H9 (cell line): ENCODE data around the gene ST6GALNAC1. TPM values are rescaled to one million over a fixed set of nuclear protein-coding genes. Genes with fewer than 3 reads are reported as not detected.

Source experiments
- DNase-seq: peaks from one replicate; pipeline ENCODE4 v3.0.0-alpha.2; 2017
- H2AFZ ChIP-seq: one replicate; pipeline ENCODE4 v1.6.1; 2013; ENCODE audit warnings: mild to moderate bottlenecking, low read length, control low read depth, moderate library complexity
- H2AK5ac ChIP-seq: 2 replicates; pipeline ENCODE4 v1.6.1; 2013; ENCODE audit warnings: low read length, control low read depth, mixed read lengths; ENCODE audit not compliant: insufficient read length
- H2BK120ac ChIP-seq: one replicate; pipeline ENCODE4 v1.6.1; 2013; ENCODE audit warnings: low read depth, mild to moderate bottlenecking, low read length, control low read depth, inconsistent platforms; ENCODE audit not compliant: poor library complexity, severe bottlenecking
- H2BK12ac ChIP-seq: 2 replicates; pipeline ENCODE4 v1.6.1; 2013; ENCODE audit warnings: low read length, control low read depth, mixed read lengths, low read depth; ENCODE audit not compliant: insufficient read length
- H2BK15ac ChIP-seq: 2 replicates; pipeline ENCODE4 v1.6.1; 2013; ENCODE audit warnings: low read depth, low read length, control low read depth
- H2BK20ac ChIP-seq: one replicate; pipeline ENCODE4 v1.6.1; 2013; ENCODE audit warnings: low read depth, mild to moderate bottlenecking, low read length, control low read depth, inconsistent platforms; ENCODE audit not compliant: poor library complexity, severe bottlenecking
- H2BK5ac ChIP-seq: 2 replicates; pipeline ENCODE4 v1.6.1; 2013; ENCODE audit warnings: low read length, control low read depth, mixed read lengths; ENCODE audit not compliant: insufficient read length
- H3K14ac ChIP-seq: 2 replicates; pipeline ENCODE4 v1.6.1; 2013; ENCODE audit warnings: low read length, control low read depth; ENCODE audit not compliant: insufficient read depth
- H3K18ac ChIP-seq: 2 replicates; pipeline ENCODE4 v1.6.1; 2013; ENCODE audit warnings: low read depth, mild to moderate bottlenecking, mixed read lengths, low read length, control low read depth; ENCODE audit not compliant: insufficient read length
- H3K23ac ChIP-seq: 2 replicates; pipeline ENCODE4 v1.6.1; 2013; ENCODE audit warnings: low read length, control low read depth, mixed read lengths, low read depth; ENCODE audit not compliant: insufficient read length
- H3K23me2 ChIP-seq: 2 replicates; pipeline ENCODE4 v1.6.1; 2013; ENCODE audit warnings: low read depth, mild to moderate bottlenecking, mixed read lengths, low read length, control low read depth; ENCODE audit not compliant: insufficient read length, poor library complexity, severe bottlenecking
- H3K27ac ChIP-seq: 2 replicates; pipeline ENCODE4 v1.5.1; 2013; ENCODE audit warnings: low read length, control low read depth, mixed read lengths, low read depth; ENCODE audit not compliant: insufficient read length
- H3K27me3 ChIP-seq: 2 replicates; pipeline ENCODE4 v1.6.1; 2013; ENCODE audit warnings: low read length, control low read depth, inconsistent platforms; ENCODE audit not compliant: insufficient read depth
- H3K4ac ChIP-seq: 2 replicates; pipeline ENCODE4 v1.6.1; 2013; ENCODE audit warnings: low read depth, mild to moderate bottlenecking, control low read depth, inconsistent platforms, low read length, moderate library complexity
- H3K4me1 ChIP-seq: 2 replicates; pipeline ENCODE4 v1.6.1; 2013; ENCODE audit warnings: low read length, control low read depth, inconsistent platforms; ENCODE audit not compliant: insufficient read depth
- H3K4me2 ChIP-seq: 2 replicates; pipeline ENCODE4 v1.6.1; 2013; ENCODE audit warnings: low read length, control low read depth, mixed read lengths; ENCODE audit not compliant: insufficient read length, insufficient read depth
- H3K56ac ChIP-seq: 2 replicates; pipeline ENCODE4 v1.6.1; 2013; ENCODE audit warnings: low read depth, mild to moderate bottlenecking, mixed read lengths, low read length, control low read depth; ENCODE audit not compliant: insufficient read length
- H3K79me1 ChIP-seq: 2 replicates; pipeline ENCODE4 v1.6.1; 2013; ENCODE audit warnings: low read depth, mild to moderate bottlenecking, moderate library complexity, low read length, control low read depth, inconsistent platforms; ENCODE audit not compliant: insufficient read depth, poor library complexity, severe bottlenecking
- H3K79me2 ChIP-seq: 2 replicates; pipeline ENCODE4 v1.6.1; 2013; ENCODE audit warnings: low read length, control low read depth, inconsistent platforms; ENCODE audit not compliant: insufficient read depth
- H3K9ac ChIP-seq: 2 replicates; pipeline ENCODE4 v1.6.1; 2013; ENCODE audit warnings: low read length, control low read depth, mixed read lengths; ENCODE audit not compliant: insufficient read length; ENCODE audit errors: extremely low read depth
- H3K9me3 ChIP-seq: one replicate; pipeline ENCODE4 v1.6.1; 2013; ENCODE audit warnings: low read depth, low read length, inconsistent platforms; ENCODE audit not compliant: control insufficient read depth
- H3T11ph ChIP-seq: one replicate; pipeline ENCODE4 v1.6.1; 2013; ENCODE audit warnings: mild to moderate bottlenecking, low read length, control low read depth, inconsistent platforms
- H4K20me1 ChIP-seq: one replicate; pipeline ENCODE4 v1.6.1; 2013; ENCODE audit not compliant: control insufficient read depth, insufficient read length, insufficient read depth
- H4K5ac ChIP-seq: 2 replicates; pipeline ENCODE4 v1.6.1; 2013; ENCODE audit warnings: low read depth, mild to moderate bottlenecking, mixed read lengths, low read length, control low read depth; ENCODE audit not compliant: insufficient read length
- H4K8ac ChIP-seq: replicated peaks from 2 replicates; pipeline ENCODE4 v1.6.1; 2013; ENCODE audit warnings: low read length, control low read depth, mixed read lengths, low read depth; ENCODE audit not compliant: insufficient read length
- H4K91ac ChIP-seq: 2 replicates; pipeline ENCODE4 v1.6.1; 2013; ENCODE audit warnings: low read depth, mild to moderate bottlenecking, moderate library complexity, mixed read lengths, low read length, control low read depth; ENCODE audit not compliant: insufficient read length
- H3K27ac Mint-ChIP-seq, 3 experiments: 2 replicates in 2 of 3; 3 replicates in 1 of 3; pipeline ENCODE4 v1.8.0; 2020 to 2021; ENCODE audit warnings: mixed read lengths in 3 of 3, mild to moderate bottlenecking in 1 of 3, moderate library complexity in 1 of 3
- H3K27me3 Mint-ChIP-seq: 2 replicates; pipeline ENCODE4 v1.8.0; 2021; ENCODE audit warnings: low read depth, mild to moderate bottlenecking, moderate library complexity, mixed read lengths
- H3K36me3 Mint-ChIP-seq, 3 experiments: 2 replicates in 2 of 3; 3 replicates in 1 of 3; pipeline ENCODE4 v1.8.0; 2020 to 2021; ENCODE audit warnings: low read depth in 3 of 3, mixed read lengths in 3 of 3; ENCODE audit not compliant: insufficient read depth in 1 of 3
- H3K4me1 Mint-ChIP-seq, 2 experiments: 2 replicates each; pipeline ENCODE4 v1.8.0; 2020; ENCODE audit warnings: mixed read lengths in 2 of 2
- H3K4me3 Mint-ChIP-seq, 2 experiments: 2 replicates in 1 of 2; 3 replicates in 1 of 2; pipeline ENCODE4 v1.8.0; 2020 to 2021; ENCODE audit warnings: mild to moderate bottlenecking in 2 of 2, mixed read lengths in 2 of 2, moderate library complexity in 1 of 2
- H3K9me3 Mint-ChIP-seq, 2 experiments: 2 replicates in 1 of 2; 3 replicates in 1 of 2; pipeline ENCODE4 v1.8.0; 2020; ENCODE audit warnings: mild to moderate bottlenecking in 2 of 2, mixed read lengths in 2 of 2, moderate library complexity in 1 of 2
- WGBS: extraction: QIAGEN DNeasy Blood & Tissue Kit; methylation state at CpG from one replicate; pipeline ENCODE4 v1.1.7; 2013; ENCODE audit warnings: missing lambda C conversion rate, low lambda C conversion rate, mixed read lengths; ENCODE audit not compliant: insufficient read length; ENCODE audit errors: extremely low coverage; 5-methylcytosine and 5-hydroxymethylcytosine counted together
- total RNA-seq: library from RNA; stranded (reverse); gene quantifications from 2 replicates; pipeline ENCODE4 v1.2.1, GENCODE V29; 2021
- TF ChIP-seq, protein P1 (sequence below): fragments of 200-600 bp; sonication (generic); conservative IDR thresholded peaks from 3 replicates; pipeline ENCODE4 v1.8.0; 2021; ENCODE audit warnings: antibody characterized with exemption, mild to moderate bottlenecking

Gene ST6GALNAC1
- total RNA-seq, 1 experiment from 2014 or later = not detected

GRCh38 chr17:76691379-76692191 is 48.0 kb upstream of the ST6GALNAC1 start:
- Mint-ChIP-seq H3K27ac (peak overlapping the region in 1 of 3 experiments; percentile 62; a peak in 3 of 7 replicates), H3K4me3 (no peak overlapping the region), H3K36me3 (no peaks in the 10 kb centered on the region), H3K4me1 (peaks cover 16 to 29% of the 10 kb centered on the region in 2 experiments), H3K9me3 (no peaks in the 10 kb centered on the region), H3K27me3 (no peaks in the 10 kb centered on the region)
- no peak overlapping the region for H3K27ac ChIP-seq
- no peak overlapping the region for H3K23ac ChIP-seq
- no peak overlapping the region for H2BK5ac ChIP-seq
- H3K14ac ChIP-seq = no peak overlapping the region
- no peak overlapping the region for H3K18ac ChIP-seq
- no peaks in the 10 kb centered on the region for H3K79me1 ChIP-seq
- H4K91ac ChIP-seq = no peak overlapping the region
- H3K4ac ChIP-seq = no peak overlapping the region
- no peaks in the 10 kb centered on the region for H3K9me3 ChIP-seq
- H3K4me2 ChIP-seq = no peak overlapping the region
- H4K20me1 ChIP-seq = no peaks in the 10 kb centered on the region
- DNase-seq = no peak
- TF ChIP-seq, protein P1, sequence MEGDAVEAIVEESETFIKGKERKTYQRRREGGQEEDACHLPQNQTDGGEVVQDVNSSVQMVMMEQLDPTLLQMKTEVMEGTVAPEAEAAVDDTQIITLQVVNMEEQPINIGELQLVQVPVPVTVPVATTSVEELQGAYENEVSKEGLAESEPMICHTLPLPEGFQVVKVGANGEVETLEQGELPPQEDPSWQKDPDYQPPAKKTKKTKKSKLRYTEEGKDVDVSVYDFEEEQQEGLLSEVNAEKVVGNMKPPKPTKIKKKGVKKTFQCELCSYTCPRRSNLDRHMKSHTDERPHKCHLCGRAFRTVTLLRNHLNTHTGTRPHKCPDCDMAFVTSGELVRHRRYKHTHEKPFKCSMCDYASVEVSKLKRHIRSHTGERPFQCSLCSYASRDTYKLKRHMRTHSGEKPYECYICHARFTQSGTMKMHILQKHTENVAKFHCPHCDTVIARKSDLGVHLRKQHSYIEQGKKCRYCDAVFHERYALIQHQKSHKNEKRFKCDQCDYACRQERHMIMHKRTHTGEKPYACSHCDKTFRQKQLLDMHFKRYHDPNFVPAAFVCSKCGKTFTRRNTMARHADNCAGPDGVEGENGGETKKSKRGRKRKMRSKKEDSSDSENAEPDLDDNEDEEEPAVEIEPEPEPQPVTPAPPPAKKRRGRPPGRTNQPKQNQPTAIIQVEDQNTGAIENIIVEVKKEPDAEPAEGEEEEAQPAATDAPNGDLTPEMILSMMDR = no peak
- H3K4me1 ChIP-seq = peaks cover 3% of the 10 kb centered on the region; the same call in 1 of the 2 replicates
- no CpG with 5 or more reads among the region's 14 CpGs for WGBS
- H3K27me3 ChIP-seq = no peaks in the 10 kb centered on the region
- no peaks in the 10 kb centered on the region for H3K79me2 ChIP-seq
- H2BK20ac ChIP-seq = no peak overlapping the region
- no peak overlapping the region for H3K9ac ChIP-seq
- no peak overlapping the region for H2BK12ac ChIP-seq
- H4K8ac ChIP-seq = no peak overlapping the region
- H2AK5ac ChIP-seq = no peak overlapping the region
- H3K56ac ChIP-seq = no peak overlapping the region
- H2BK15ac ChIP-seq = no peak overlapping the region
- H2BK120ac ChIP-seq = no peak overlapping the region
- H3K23me2 ChIP-seq = peaks cover 3% of the 10 kb centered on the region
- no peak overlapping the region for H3T11ph ChIP-seq
- H4K5ac ChIP-seq = no peak overlapping the region
- H2AFZ ChIP-seq = no peak overlapping the region
